Upper lobe of left lung (tissue), 6 donors: ENCODE results near the gene ATP5MC3. TPM values are rescaled to one million over a fixed set of nuclear protein-coding genes. Genes with fewer than 3 reads are reported as not detected.

Source experiments
- ATAC-seq, 2 donors: fragments of 200-7000 bp; cut with Tn5 transposase; one replicate each; pipeline ENCODE4 v1.9.1; 2022; ENCODE audit warnings: mild to moderate bottlenecking in 2 of 2, moderate library complexity in 2 of 2; ENCODE audit not compliant: low FRiP score in 2 of 2
- DNase-seq, 2 donors: peaks; one replicate each; pipeline ENCODE4 v3.0.0-alpha.2; 2019 to 2020
- H3K27ac ChIP-seq, 4 donors: fragments of 200-600 bp; sonication (generic); one replicate each; pipeline ENCODE4 v1.5.1; 2016 to 2019
- H3K27me3 ChIP-seq, 4 donors: fragments of 200-600 bp; sonication (generic); one replicate each; pipeline ENCODE4 v1.5.1; 2017 to 2019
- H3K36me3 ChIP-seq, 4 donors: fragments of 200-600 bp; sonication (generic); one replicate each; pipeline ENCODE4 v1.5.1; 2016 to 2019
- H3K4me1 ChIP-seq, 4 donors: fragments of 200-600 bp; sonication (generic); one replicate each; pipeline ENCODE4 v1.5.1; 2018 to 2019
- H3K4me3 ChIP-seq, 4 donors: fragments of 200-600 bp; sonication (generic); one replicate each; pipeline ENCODE4 v1.5.1; 2017 to 2019; ENCODE audit warnings: mild to moderate bottlenecking in 2 of 4, moderate library complexity in 1 of 4
- H3K9me3 ChIP-seq, 4 donors: fragments of 200-600 bp; sonication (generic); one replicate each; pipeline ENCODE4 v1.5.1; 2018 to 2019
- CTCF ChIP-seq, 6 experiments: fragments of 450-650 bp in 4 of 6; fragments of 200-600 bp in 2 of 6; sonication (generic) in 2 of 6; IDR thresholded peaks; one replicate each; pipeline ENCODE4 v1.5.1; 2016 to 2019; ENCODE audit warnings: antibody characterized with exemption in 6 of 6
- EP300 ChIP-seq, 4 donors: sonication (generic); formaldehyde crosslinking; IDR thresholded peaks; one replicate each; pipeline ENCODE4 v1.5.1; 2017; ENCODE audit warnings: antibody characterized with exemption in 4 of 4, control low read depth in 2 of 4
- POLR2A ChIP-seq, 4 donors: fragments of 450-650 bp; IDR thresholded peaks; one replicate each; pipeline ENCODE4 v1.5.1; 2016 to 2017; ENCODE audit warnings: antibody characterized with exemption in 4 of 4, mild to moderate bottlenecking in 2 of 4
- POLR2AphosphoS5 ChIP-seq, 2 donors: sonication (generic); formaldehyde crosslinking; IDR thresholded peaks; one replicate each; pipeline ENCODE4 v1.5.1; 2017; ENCODE audit warnings: antibody characterized with exemption in 2 of 2
- WGBS, 2 donors: methylation state at CpG; one replicate each; pipeline ENCODE4 v1.1.5; 2017 to 2018; 5-methylcytosine and 5-hydroxymethylcytosine counted together
- total RNA-seq, 6 donors: library from RNA; depleted of rRNA in 4 of 6; stranded (reverse); fragments of >200 nt in 4 of 6; gene quantifications; one replicate each; pipeline versions ENCODE4 v1.1.0 to v1.2.1, GENCODE V29; 2016 to 2021
- donor health status: DM: no; HTN: no; CAD: no; lungs with moderate emphysema.
- donor health status: DM: no; HTN: yes; CAD: no; lungs with severe emphysema.

ATP5MC3 gene
- total RNA-seq, 6 donors from 2014 or later = 14.8 to 164 (median 107) TPM

GRCh38 chr2:175175320-175175719 lies 6.2 kb downstream of the ATP5MC3 start:
- WGBS, 2 donors = 86 to 90% methylated on average over 2 of the region's 2 CpGs
- TF ChIP-seq POLR2AphosphoS5 (IDR thresholded peaks at IDR 0.05) = no peak
- no peak for TF ChIP-seq POLR2A (IDR thresholded peaks at IDR 0.05)
- no peak for TF ChIP-seq EP300 (IDR thresholded peaks at IDR 0.05)
- no peak for TF ChIP-seq CTCF (IDR thresholded peaks at IDR 0.05)
- no peaks in the 10 kb centered on the region for H3K27me3 ChIP-seq
- H3K9me3 ChIP-seq = no peaks in the 10 kb centered on the region
- no peak for DNase-seq
- ATAC-seq = no peak
- no peak overlapping the region for H3K27ac ChIP-seq
- peaks cover 3 to 6% (median 5%) of the 10 kb centered on the region in 4 donors for H3K4me1 ChIP-seq
- H3K4me3 ChIP-seq = no peak overlapping the region
- H3K36me3 ChIP-seq = peaks cover 19 to 37% (median 27%) of the 10 kb centered on the region in 4 donors

- Histone ChIP-seq H3K36me3 (peaks cover 0 to under 1% (median 0%) of the 10 kb centered on the region in 4 donors), H3K4me3 (no peak overlapping the region), H3K9me3 (no peaks in the 10 kb centered on the region), H3K27me3 (no peaks in the 10 kb centered on the region), H3K27ac (no peak overlapping the region), H3K4me1 (peaks cover 0 to 22% (median 19%) of the 10 kb centered on the region in 4 donors)
- DNase-seq (no peak), ATAC-seq (no peak)
- TF ChIP-seq EP300 (IDR thresholded peaks at IDR 0.05) = no peak
- TF ChIP-seq POLR2A (IDR thresholded peaks at IDR 0.05) = no peak
- TF ChIP-seq CTCF (IDR thresholded peaks at IDR 0.05) = no peak
- TF ChIP-seq POLR2AphosphoS5 (IDR thresholded peaks at IDR 0.05) = no peak
- WGBS, 2 donors = 85 to 86% methylated on average over 3 of the region's 3 CpGs
Measured at GRCh38 chr2:175170659-175171304, 10.7 kb downstream of the ATP5MC3 start.

- H3K27ac ChIP-seq = peak overlapping the region in 1 of 4 donors; percentile 95
- H3K27me3 ChIP-seq = no peaks in the 10 kb centered on the region
- no peak for DNase-seq
- TF ChIP-seq CTCF (IDR thresholded peaks at IDR 0.05) (no peak), POLR2AphosphoS5 (IDR thresholded peaks at IDR 0.05) (no peak), POLR2A (IDR thresholded peaks at IDR 0.05) (no peak), EP300 (IDR thresholded peaks at IDR 0.05) (no peak)
- peaks cover 0 to 28% (median 20%) of the 10 kb centered on the region in 4 donors for H3K4me1 ChIP-seq
- no peaks in the 10 kb centered on the region for H3K36me3 ChIP-seq
- no peak for ATAC-seq
- no peaks in the 10 kb centered on the region for H3K9me3 ChIP-seq
- 50 to 55% methylated on average over 3 of the region's 3 CpGs for WGBS, 2 donors
- peak overlapping the region in 3 of 4 donors; percentile 66 to 93 (median 70) for H3K4me3 ChIP-seq
Measured at GRCh38 chr2:175169191-175169590, 12.3 kb downstream of the ATP5MC3 start.

- H3K36me3 ChIP-seq = no peaks in the 10 kb centered on the region
Measured at GRCh38 chr2:175168564-175168945, 13.0 kb downstream of the ATP5MC3 start.

More at GRCh38 chr2:175168564-175168945, 13.0 kb downstream of the ATP5MC3 start:
- no peaks in the 10 kb centered on the region for H3K9me3 ChIP-seq
- no peak for TF ChIP-seq EP300 (IDR thresholded peaks at IDR 0.05)
- TF ChIP-seq POLR2AphosphoS5 (IDR thresholded peaks at IDR 0.05) = peak in 1 of 2 donors; percentile 9
- peak in 2 of 4 donors; percentile 38 to 65 for TF ChIP-seq POLR2A (IDR thresholded peaks at IDR 0.05)
- TF ChIP-seq CTCF (IDR thresholded peaks at IDR 0.05) = peak in 1 of 6 experiments; percentile 4
- peak overlapping the region; percentile 66 to 93 (median 73) for H3K4me3 ChIP-seq
- 1% methylated on average over 11 of the region's 11 CpGs for WGBS, 2 donors
- no peaks in the 10 kb centered on the region for H3K27me3 ChIP-seq
- peak in 1 of 2 donors; percentile 10 for ATAC-seq
- peaks cover 0 to 28% (median 20%) of the 10 kb centered on the region in 4 donors for H3K4me1 ChIP-seq
- peak overlapping the region; percentile 84 to 98 (median 96) for H3K27ac ChIP-seq
- DNase-seq = no peak
